SK-N-SH (cell line): Measurements from ENCODE around the gene ARFGAP1. TPM values are rescaled to one million over a fixed set of nuclear protein-coding genes. Genes with fewer than 3 reads are reported as not detected.

Experiments used
- CTCF ChIA-PET: fragments of 300-600, 350-600 bp; formaldehyde crosslinking; extraction: SDS; loops from one replicate; lab custom pipeline; 2021; lab: Yijun Ruan, JAX
- POLR2A ChIA-PET: fragments of 350-600 bp; sonication (Branson Sonifier 250); formaldehyde crosslinking; extraction: SDS; loops from one replicate; lab custom pipeline; 2020; ENCODE audit warnings: antibody characterized with exemption, inconsistent platforms; lab: Yijun Ruan, JAX
- DNase-seq: peaks from one replicate; pipeline ENCODE4 v3.0.0; 2012
- H2AFZ ChIP-seq: fragments of 200-600 bp; sonication (generic); 2 replicates; pipeline ENCODE4 v1.8.1; 2016; ENCODE audit warnings: antibody characterized with exemption, mild to moderate bottlenecking, low read depth
- H3F3A ChIP-seq: fragments of 200-600 bp; sonication (generic); replicated peaks from 2 replicates; pipeline ENCODE3; 2016; ENCODE audit warnings: antibody characterized with exemption, mild to moderate bottlenecking; ENCODE audit not compliant: insufficient read depth
- H3K27ac ChIP-seq, 2 experiments: fragments of 200-500 bp in 1 of 2; fragments of 200-600 bp in 1 of 2; sonication (Bioruptor generic) in 1 of 2; sonication (generic), shearing (Covaris generic) in 1 of 2; 2 replicates each; pipeline versions ENCODE4 v1.5.1 to v1.6.1; 2014 to 2016; ENCODE audit warnings: low read depth in 2 of 2, inconsistent platforms in 1 of 2, low read length in 1 of 2, mild to moderate bottlenecking in 1 of 2, mixed read lengths in 1 of 2
- H3K27me3 ChIP-seq: fragments of 200-600 bp; sonication (generic), shearing (Covaris generic); 2 replicates; pipeline ENCODE4 v1.6.1; 2016; ENCODE audit warnings: mixed run types; ENCODE audit not compliant: insufficient read depth
- H3K36me3 ChIP-seq, 2 experiments: fragments of 200-500 bp in 1 of 2; fragments of 200-600 bp in 1 of 2; sonication (Bioruptor generic) in 1 of 2; sonication (generic) in 1 of 2; replicated peaks in 1 of 2; 2 replicates each; pipeline versions ENCODE3 to v1.5.1; 2014 to 2016; ENCODE audit warnings: low read length in 1 of 2, mild to moderate bottlenecking in 1 of 2; ENCODE audit not compliant: insufficient read depth in 2 of 2, control insufficient read depth in 1 of 2
- H3K4me1 ChIP-seq, 2 experiments: fragments of 200-500 bp in 1 of 2; fragments of 200-600 bp in 1 of 2; sonication (Bioruptor generic) in 1 of 2; sonication (generic), shearing (Covaris generic) in 1 of 2; 2 replicates each; pipeline versions ENCODE4 v1.5.1 to v1.6.1; 2014 to 2016; ENCODE audit warnings: low read depth in 1 of 2, low read length in 1 of 2, mixed run types in 1 of 2; ENCODE audit not compliant: insufficient read depth in 2 of 2, control insufficient read depth in 1 of 2
- H3K4me2 ChIP-seq: fragments of 200-600 bp; sonication (generic), shearing (Covaris generic); 2 replicates; pipeline ENCODE4 v1.6.1; 2017; ENCODE audit warnings: mixed run types
- H3K4me3 ChIP-seq, 2 experiments: fragments of 200-500 bp in 1 of 2; fragments of 200-600 bp in 1 of 2; sonication (Bioruptor generic) in 1 of 2; sonication (generic), shearing (Covaris generic) in 1 of 2; 2 replicates each; pipeline versions ENCODE4 v1.5.1 to v1.8.1; 2014 to 2016; ENCODE audit warnings: low read depth in 2 of 2, inconsistent platforms in 1 of 2, low read length in 1 of 2, mild to moderate bottlenecking in 1 of 2, mixed read lengths in 1 of 2, moderate library complexity in 1 of 2
- H3K79me2 ChIP-seq: fragments of 200-600 bp; sonication (generic); 2 replicates; pipeline ENCODE4 v1.8.1; 2017; ENCODE audit warnings: mild to moderate bottlenecking; ENCODE audit not compliant: insufficient read depth
- H3K9ac ChIP-seq: fragments of 200-600 bp; sonication (generic); 2 replicates; pipeline ENCODE4 v1.6.1; 2017; ENCODE audit warnings: mixed run types
- H3K9me2 ChIP-seq: fragments of 200-600 bp; sonication (generic); 2 replicates; pipeline ENCODE4 v1.6.1; 2017; ENCODE audit warnings: mixed run types
- H3K9me3 ChIP-seq: fragments of 200-600 bp; sonication (generic); 2 replicates; pipeline ENCODE4 v1.6.1; 2017; ENCODE audit warnings: mixed run types, mild to moderate bottlenecking, moderate library complexity
- H4K20me1 ChIP-seq: fragments of 200-600 bp; sonication (generic); 2 replicates; pipeline ENCODE4 v1.6.1; 2017; ENCODE audit warnings: mild to moderate bottlenecking, mixed run types; ENCODE audit not compliant: insufficient read depth
- CHD2 ChIP-seq: fragments of 150-350 bp; IDR thresholded peaks from 2 replicates; pipeline ENCODE4 v1.6.1; 2018; ENCODE audit warnings: low read length; ENCODE audit not compliant: partially characterized antibody
- ELF1 ChIP-seq: IDR thresholded peaks from 2 replicates; pipeline ENCODE4 v1.4.0; 2012
- EP300 ChIP-seq, 2 experiments: IDR thresholded peaks; 2 replicates each; pipeline versions ENCODE4 v1.4.0 to v1.6.1; 2012; ENCODE audit warnings: borderline replicate concordance in 1 of 2, low read depth in 1 of 2, low read length in 1 of 2
- EZH2phosphoT487 ChIP-seq: fragments of 200-600 bp; sonication (generic); IDR thresholded peaks from 2 replicates; pipeline ENCODE4 v1.6.1; 2017; ENCODE audit warnings: low read depth, mixed run types, mild to moderate bottlenecking, antibody characterized with exemption, moderate library complexity, borderline replicate concordance
- FOSL2 ChIP-seq: IDR thresholded peaks from 2 replicates; pipeline ENCODE4 v1.4.0; 2012; ENCODE audit warnings: low read depth, mild to moderate bottlenecking, moderate library complexity, borderline replicate concordance
- FOXM1 ChIP-seq: IDR thresholded peaks from 2 replicates; pipeline ENCODE4 v1.4.0; 2012; ENCODE audit warnings: low read depth, mild to moderate bottlenecking
- GABPA ChIP-seq: IDR thresholded peaks from 2 replicates; pipeline ENCODE4 v1.4.0; 2012; ENCODE audit warnings: low read depth, mild to moderate bottlenecking
- JUND ChIP-seq: IDR thresholded peaks from 2 replicates; pipeline ENCODE4 v1.4.0; 2012
- MEF2A ChIP-seq: IDR thresholded peaks from 2 replicates; pipeline ENCODE4 v1.4.0; 2012; ENCODE audit warnings: low read depth, borderline replicate concordance
- NFIC ChIP-seq: IDR thresholded peaks from 2 replicates; pipeline ENCODE4 v1.4.0; 2012; ENCODE audit warnings: borderline replicate concordance
- RAD21 ChIP-seq: IDR thresholded peaks from 2 replicates; pipeline ENCODE4 v1.6.1; 2012; ENCODE audit warnings: mild to moderate bottlenecking, low read length
- RCOR1 ChIP-seq: fragments of 150-350 bp; IDR thresholded peaks from 2 replicates; pipeline ENCODE4 v1.6.1; 2017; ENCODE audit warnings: antibody characterized with exemption, low read length
- RFX5 ChIP-seq: IDR thresholded peaks from 2 replicates; pipeline ENCODE4 v1.6.1; 2012; ENCODE audit warnings: mild to moderate bottlenecking, improper control_type of control experiment, low read length
- RXRA ChIP-seq: IDR thresholded peaks from 2 replicates; pipeline ENCODE4 v1.4.0; 2012; ENCODE audit warnings: low read depth, mild to moderate bottlenecking, borderline replicate concordance
- YY1 ChIP-seq: IDR thresholded peaks from 2 replicates; pipeline ENCODE4 v1.4.0; 2012; ENCODE audit warnings: low read depth, mild to moderate bottlenecking
- WGBS: methylation state at CpG from one replicate; pipeline ENCODE4 v1.1.6; 2017; ENCODE audit warnings: low lambda C conversion rate; 5-methylcytosine and 5-hydroxymethylcytosine counted together
- polyA plus RNA-seq, 3 experiments: library from polyadenylated mRNA; depleted of rRNA; stranded (reverse); fragments of >200 nt; gene quantifications; 2 replicates each; pipeline ENCODE4 v1.2.3, GENCODE V29; 2012
- TF ChIP-seq, protein P1 (sequence below): IDR thresholded peaks from 2 replicates; pipeline ENCODE4 v1.6.1; 2012; ENCODE audit warnings: mild to moderate bottlenecking, low read depth, low read length, moderate library complexity
- TF ChIP-seq, protein P2 (sequence below): IDR thresholded peaks from 2 replicates; pipeline ENCODE4 v1.4.0; 2012; ENCODE audit warnings: low read depth, borderline replicate concordance
- TF ChIP-seq, protein P3 (sequence below): IDR thresholded peaks from 2 replicates; pipeline ENCODE4 v1.4.0; 2012; ENCODE audit warnings: low read depth, borderline replicate concordance
- TF ChIP-seq, protein P4 (sequence below): IDR thresholded peaks from 2 replicates; pipeline ENCODE4 v1.4.0; 2012; ENCODE audit warnings: low read depth

Gene ARFGAP1
- polyA plus RNA-seq, 1 of the 3 experiments (the other 2 are of a cell fraction), result 72.7 TPM

DNA sequence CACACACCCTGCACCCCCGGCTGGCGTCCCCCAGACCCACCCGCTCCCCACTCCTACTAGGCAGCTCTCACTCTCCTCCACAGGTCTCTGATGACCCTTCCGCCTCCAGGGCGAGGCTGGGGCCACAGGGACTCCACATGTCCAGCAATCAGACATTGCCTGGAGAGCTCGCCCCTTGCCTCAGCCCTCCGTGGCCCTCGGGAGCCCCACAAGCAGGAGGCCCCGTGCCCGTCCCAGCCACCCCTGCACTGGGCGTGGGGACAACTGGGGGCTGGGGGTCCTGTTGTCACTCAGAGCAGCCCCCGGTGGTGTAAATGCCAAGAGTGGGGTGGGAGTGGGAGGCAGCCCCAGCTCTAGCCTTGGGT is 21.9 kb downstream of the ARFGAP1 start:
- Histone ChIP-seq H3K9me2 (no peaks in the 10 kb centered on the region), H3K4me1 (no peaks in the 10 kb centered on the region; a peak in 1 of 4 replicates), H2AFZ (no peak overlapping the region), H3K4me3 (no peak overlapping the region), H3K4me2 (no peak overlapping the region), H4K20me1 (peaks cover 19% of the 10 kb centered on the region; the same call in 1 of the 2 replicates), H3K79me2 (no peaks in the 10 kb centered on the region), H3K9ac (no peak overlapping the region), H3K9me3 (no peaks in the 10 kb centered on the region), H3K27ac (no peak overlapping the region), H3K27me3 (peaks cover 37% of the 10 kb centered on the region), H3K36me3 (peaks cover 0 to under 1% of the 10 kb centered on the region in 2 experiments), H3F3A (peaks cover 4% of the 10 kb centered on the region)
- TF ChIP-seq YY1 (no peak), RFX5 (no peak), GABPA (no peak), FOXM1 (no peak), FOSL2 (no peak), RAD21 (no peak), RXRA (no peak), EZH2phosphoT487 (no peak), EP300 (IDR thresholded peaks at IDR 0.05; ENCODE audit: borderline replicate concordance in 1 of 2, low read depth in 1 of 2, low read length in 1 of 2) (no peak), ELF1 (no peak), NFIC (no peak), MEF2A (no peak), RCOR1 (no peak), JUND (no peak), CHD2 (no peak)
- TF ChIP-seq, protein P1, sequence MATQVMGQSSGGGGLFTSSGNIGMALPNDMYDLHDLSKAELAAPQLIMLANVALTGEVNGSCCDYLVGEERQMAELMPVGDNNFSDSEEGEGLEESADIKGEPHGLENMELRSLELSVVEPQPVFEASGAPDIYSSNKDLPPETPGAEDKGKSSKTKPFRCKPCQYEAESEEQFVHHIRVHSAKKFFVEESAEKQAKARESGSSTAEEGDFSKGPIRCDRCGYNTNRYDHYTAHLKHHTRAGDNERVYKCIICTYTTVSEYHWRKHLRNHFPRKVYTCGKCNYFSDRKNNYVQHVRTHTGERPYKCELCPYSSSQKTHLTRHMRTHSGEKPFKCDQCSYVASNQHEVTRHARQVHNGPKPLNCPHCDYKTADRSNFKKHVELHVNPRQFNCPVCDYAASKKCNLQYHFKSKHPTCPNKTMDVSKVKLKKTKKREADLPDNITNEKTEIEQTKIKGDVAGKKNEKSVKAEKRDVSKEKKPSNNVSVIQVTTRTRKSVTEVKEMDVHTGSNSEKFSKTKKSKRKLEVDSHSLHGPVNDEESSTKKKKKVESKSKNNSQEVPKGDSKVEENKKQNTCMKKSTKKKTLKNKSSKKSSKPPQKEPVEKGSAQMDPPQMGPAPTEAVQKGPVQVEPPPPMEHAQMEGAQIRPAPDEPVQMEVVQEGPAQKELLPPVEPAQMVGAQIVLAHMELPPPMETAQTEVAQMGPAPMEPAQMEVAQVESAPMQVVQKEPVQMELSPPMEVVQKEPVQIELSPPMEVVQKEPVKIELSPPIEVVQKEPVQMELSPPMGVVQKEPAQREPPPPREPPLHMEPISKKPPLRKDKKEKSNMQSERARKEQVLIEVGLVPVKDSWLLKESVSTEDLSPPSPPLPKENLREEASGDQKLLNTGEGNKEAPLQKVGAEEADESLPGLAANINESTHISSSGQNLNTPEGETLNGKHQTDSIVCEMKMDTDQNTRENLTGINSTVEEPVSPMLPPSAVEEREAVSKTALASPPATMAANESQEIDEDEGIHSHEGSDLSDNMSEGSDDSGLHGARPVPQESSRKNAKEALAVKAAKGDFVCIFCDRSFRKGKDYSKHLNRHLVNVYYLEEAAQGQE, result no peak
- TF ChIP-seq, protein P2, sequence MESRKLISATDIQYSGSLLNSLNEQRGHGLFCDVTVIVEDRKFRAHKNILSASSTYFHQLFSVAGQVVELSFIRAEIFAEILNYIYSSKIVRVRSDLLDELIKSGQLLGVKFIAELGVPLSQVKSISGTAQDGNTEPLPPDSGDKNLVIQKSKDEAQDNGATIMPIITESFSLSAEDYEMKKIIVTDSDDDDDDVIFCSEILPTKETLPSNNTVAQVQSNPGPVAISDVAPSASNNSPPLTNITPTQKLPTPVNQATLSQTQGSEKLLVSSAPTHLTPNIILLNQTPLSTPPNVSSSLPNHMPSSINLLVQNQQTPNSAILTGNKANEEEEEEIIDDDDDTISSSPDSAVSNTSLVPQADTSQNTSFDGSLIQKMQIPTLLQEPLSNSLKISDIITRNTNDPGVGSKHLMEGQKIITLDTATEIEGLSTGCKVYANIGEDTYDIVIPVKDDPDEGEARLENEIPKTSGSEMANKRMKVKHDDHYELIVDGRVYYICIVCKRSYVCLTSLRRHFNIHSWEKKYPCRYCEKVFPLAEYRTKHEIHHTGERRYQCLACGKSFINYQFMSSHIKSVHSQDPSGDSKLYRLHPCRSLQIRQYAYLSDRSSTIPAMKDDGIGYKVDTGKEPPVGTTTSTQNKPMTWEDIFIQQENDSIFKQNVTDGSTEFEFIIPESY, result no peak
- TF ChIP-seq, protein P3, sequence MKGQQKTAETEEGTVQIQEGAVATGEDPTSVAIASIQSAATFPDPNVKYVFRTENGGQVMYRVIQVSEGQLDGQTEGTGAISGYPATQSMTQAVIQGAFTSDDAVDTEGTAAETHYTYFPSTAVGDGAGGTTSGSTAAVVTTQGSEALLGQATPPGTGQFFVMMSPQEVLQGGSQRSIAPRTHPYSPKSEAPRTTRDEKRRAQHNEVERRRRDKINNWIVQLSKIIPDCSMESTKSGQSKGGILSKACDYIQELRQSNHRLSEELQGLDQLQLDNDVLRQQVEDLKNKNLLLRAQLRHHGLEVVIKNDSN, result no peak
- TF ChIP-seq, protein P4, sequence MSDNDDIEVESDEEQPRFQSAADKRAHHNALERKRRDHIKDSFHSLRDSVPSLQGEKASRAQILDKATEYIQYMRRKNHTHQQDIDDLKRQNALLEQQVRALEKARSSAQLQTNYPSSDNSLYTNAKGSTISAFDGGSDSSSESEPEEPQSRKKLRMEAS, result no peak
- CTCF ChIA-PET, result interaction anchor here (0.8 to 7.2 kb wide), 9 partner anchors 8 to 88 kb away, joined by 3 to 73 read pairs (median 5); no protein-coding TSS in a partner anchor
- 69% methylated on average over 9 of the region's 12 CpGs for WGBS
- DNase-seq, result no peak
- POLR2A ChIA-PET, result no interaction called here
